GM19043 (cell line): ENCODE measurements around the gene PLEKHG7.
A peak's percentile ranks its signal among the peaks of the same experiment; 100 is the strongest.
"Not testable (repeated sequence)": the region's sequence is repeated elsewhere in the genome, so short reads cannot be mapped to it uniquely, and the experiment has no call there.

Source experiments
- ATAC-seq: cut with Tn5 transposase; IDR thresholded peaks from one replicate; pipeline ENCODE4 v1.9.1; 2021; ENCODE audit warnings: low read depth; ENCODE audit not compliant: unreplicated experiment

PLEKHG7 gene

GRCh38 chr12:92745856-92746550, 43.2 kb downstream of the PLEKHG7 start:
- ATAC-seq, result no peak

GRCh38 chr12:92747151-92747550, 44.4 kb downstream of the PLEKHG7 start:
- ATAC-seq, result no peak

- ATAC-seq, result not testable (repeated sequence)
These were observed 46.9 kb downstream of the PLEKHG7 start for GRCh38 chr12:92749691-92750090.

GRCh38 chr12:92753976-92754885, 51.4 kb downstream of the PLEKHG7 start:
- no peak for ATAC-seq

- ATAC-seq, result no peak
These were observed 54.3 kb downstream of the PLEKHG7 start for GRCh38 chr12:92756898-92757596.

GRCh38 chr12:92757597-92758121, 54.9 kb downstream of the PLEKHG7 start:
- no peak for ATAC-seq

GRCh38 chr12:92759634-92760268, 57.0 kb downstream of the PLEKHG7 start:
- no peak for ATAC-seq

- ATAC-seq, result no peak
These were observed 60.0 kb downstream of the PLEKHG7 start for GRCh38 chr12:92762773-92763172.

- no peak for ATAC-seq
These were observed 62.0 kb downstream of the PLEKHG7 start for GRCh38 chr12:92764831-92765230.

- ATAC-seq, result no peak
These were observed 63.1 kb downstream of the PLEKHG7 start for GRCh38 chr12:92765871-92766270.

GRCh38 chr12:92769124-92769901, 66.5 kb downstream of the PLEKHG7 start:
- peak; percentile 93 for ATAC-seq

- no peak for ATAC-seq
These were observed 68.2 kb downstream of the PLEKHG7 start for GRCh38 chr12:92771001-92771400.

- ATAC-seq, result no peak
These were observed 72.6 kb downstream of the PLEKHG7 start for GRCh38 chr12:92775416-92775815.

GRCh38 chr12:92778525-92778924, 75.7 kb downstream of the PLEKHG7 start:
- no peak for ATAC-seq

GRCh38 chr12:92779902-92780301, 77.1 kb downstream of the PLEKHG7 start:
- no peak for ATAC-seq

- no peak for ATAC-seq
These were observed 81.6 kb downstream of the PLEKHG7 start for GRCh38 chr12:92784356-92784755.

GRCh38 chr12:92784797-92785562, 82.2 kb downstream of the PLEKHG7 start:
- ATAC-seq, result peak; percentile 97

- ATAC-seq, result no peak
These were observed 82.8 kb downstream of the PLEKHG7 start for GRCh38 chr12:92785563-92785950.

GRCh38 chr12:92786045-92786444, 83.3 kb downstream of the PLEKHG7 start:
- ATAC-seq, result no peak
